HT-29 (cell line): ENCODE results near the gene S100P. TPM values are rescaled to one million over a fixed set of nuclear protein-coding genes. Genes with fewer than 3 reads are reported as not detected.

Experiments used
- DNase-seq: peaks from one replicate; pipeline ENCODE4 v3.0.0-alpha.2; 2015; ENCODE audit warnings: low spot score
- total RNA-seq: library from RNA; depleted of rRNA; stranded (reverse); fragments of >200 nt; shearing (Covaris generic); gene quantifications from 2 replicates; pipeline ENCODE4 v1.2.3, GENCODE V29; 2014

Gene S100P
- total RNA-seq, 1 experiment from 2014 or later = 628 TPM

DNA sequence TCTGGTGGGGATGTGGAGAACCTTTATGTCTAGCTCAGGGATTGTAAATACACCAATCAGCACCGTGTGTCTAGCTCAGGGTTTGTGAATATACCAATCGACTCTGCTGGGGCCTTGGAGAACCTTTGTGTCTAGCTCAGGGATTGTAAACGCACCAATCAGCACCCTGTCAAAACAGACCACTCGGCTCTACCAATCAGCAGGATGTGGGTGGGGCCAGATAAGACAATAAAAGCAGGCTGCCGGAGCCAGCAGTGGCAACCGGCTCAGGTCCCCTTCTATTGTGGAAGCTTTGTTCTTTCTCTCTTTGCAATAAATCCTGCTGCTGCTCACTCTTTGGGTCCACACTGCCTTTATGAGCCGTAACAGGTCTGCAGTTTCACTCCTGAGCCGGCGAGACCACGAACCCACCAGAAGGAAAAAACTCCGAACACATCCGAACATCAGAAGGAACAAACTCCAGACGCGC is 20.5 kb upstream of the S100P start:
- DNase-seq = peak; percentile 56

DNA sequence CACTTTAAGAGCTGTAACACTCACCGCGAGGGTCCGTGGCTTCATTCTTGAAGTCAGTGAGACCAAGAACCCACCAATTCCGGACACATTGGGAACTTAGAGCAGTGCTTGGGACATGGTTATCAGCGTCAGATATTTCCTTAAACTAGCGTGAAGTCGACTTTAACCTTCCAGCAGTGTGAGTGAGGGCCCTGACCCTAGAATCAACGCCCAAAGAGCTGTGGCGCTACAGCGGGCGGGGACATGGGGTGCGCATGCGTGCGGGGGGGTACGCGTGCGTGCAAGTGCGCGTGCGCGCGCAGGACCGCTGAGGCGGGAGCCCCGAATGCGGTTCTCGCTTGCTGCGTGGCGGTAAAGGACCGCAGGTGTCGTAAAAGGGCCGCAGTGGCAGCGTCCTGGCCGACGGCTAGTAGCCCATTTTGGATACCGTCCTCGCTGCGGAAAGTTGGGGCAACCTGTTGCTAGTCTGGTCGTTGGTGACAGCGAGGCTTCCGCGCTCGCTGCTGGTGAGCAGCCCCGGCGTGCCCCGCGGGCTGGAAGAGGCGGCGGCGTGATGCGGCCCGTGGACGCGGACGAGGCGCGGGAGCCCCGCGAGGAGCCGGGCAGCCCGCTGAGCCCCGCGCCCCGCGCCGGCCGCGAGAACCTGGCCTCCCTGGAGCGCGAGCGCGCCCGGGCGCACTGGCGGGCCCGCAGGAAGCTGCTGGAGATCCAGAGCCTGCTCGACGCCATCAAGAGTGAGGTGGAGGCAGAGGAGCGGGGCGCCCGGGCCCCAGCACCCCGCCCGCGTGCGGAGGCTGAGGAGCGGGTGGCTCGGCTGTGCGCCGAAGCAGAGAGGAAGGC is 19.8 kb upstream of the S100P start:
- DNase-seq = peak; percentile 93

DNA sequence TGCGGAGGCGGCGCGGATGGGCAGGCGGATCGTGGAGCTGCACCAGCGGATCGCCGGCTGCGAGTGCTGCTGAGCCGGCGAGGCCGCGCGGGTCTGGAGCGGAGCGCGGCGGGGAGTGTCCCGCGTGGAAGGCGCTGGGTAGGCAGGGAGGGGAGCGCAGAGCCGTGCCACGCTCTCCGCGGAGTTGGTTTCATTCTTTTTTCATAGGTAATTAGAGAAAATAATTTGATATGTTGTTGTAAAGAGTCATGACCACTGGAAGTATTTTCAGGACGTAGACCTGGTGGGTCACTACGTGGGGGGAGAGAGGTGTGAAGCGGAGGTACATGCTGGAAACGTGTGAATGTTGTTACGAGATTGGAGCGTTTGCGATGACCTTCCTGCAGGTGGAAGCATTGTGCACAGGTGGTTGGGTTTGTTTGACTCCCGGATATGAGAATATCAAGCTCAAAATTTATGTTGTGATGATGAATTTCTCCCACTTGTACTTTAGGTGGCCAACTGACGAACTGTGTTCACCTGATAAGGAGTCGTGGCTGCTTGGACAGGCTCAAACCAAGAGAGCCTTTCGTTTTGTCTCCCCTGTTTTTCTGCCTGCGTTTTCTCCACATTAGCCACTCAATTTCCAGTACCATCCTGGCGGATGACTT is 19.1 kb upstream of the S100P start:
- DNase-seq = peak; percentile 81

DNA sequence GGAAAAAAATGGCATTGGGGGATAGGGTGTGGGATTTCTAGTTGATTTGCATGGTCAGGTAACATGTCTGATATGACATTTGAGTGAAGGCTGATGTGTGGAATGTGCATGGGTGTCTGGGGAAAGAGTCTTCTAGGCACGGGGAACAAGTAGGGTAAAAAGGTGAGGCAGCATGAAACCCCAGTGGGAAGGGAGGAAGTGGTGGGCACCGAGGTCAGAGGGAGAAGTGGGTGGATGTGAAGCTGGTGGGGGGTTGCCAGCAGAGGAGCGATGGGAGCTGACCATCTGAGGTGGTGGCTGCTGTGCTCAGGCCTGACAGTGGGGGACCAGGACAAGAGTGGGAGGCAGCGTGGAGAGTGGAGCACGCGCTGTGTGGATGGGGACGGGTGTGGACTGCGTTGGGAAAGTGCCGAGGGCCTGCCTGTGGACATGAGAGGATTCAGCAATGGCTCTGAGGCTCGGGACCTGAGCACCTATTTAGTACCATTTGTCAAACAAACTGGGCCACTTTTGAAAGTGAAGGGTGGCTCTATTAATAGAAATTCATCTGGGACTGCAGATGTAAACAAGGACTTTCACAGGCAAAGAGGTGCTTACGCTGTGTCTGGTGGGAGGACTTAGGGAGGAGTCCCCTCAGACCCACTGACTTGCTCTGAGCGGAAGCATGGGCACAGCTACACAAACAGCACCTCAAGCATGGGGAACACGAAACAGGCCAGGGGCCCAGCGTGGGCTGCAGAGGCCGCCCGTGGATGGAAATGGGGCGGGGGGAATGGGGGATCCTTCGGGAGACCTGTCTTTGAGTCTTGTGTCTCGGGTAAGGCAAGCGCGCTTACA is 16.7 kb upstream of the S100P start:
- DNase-seq = no peak

DNA sequence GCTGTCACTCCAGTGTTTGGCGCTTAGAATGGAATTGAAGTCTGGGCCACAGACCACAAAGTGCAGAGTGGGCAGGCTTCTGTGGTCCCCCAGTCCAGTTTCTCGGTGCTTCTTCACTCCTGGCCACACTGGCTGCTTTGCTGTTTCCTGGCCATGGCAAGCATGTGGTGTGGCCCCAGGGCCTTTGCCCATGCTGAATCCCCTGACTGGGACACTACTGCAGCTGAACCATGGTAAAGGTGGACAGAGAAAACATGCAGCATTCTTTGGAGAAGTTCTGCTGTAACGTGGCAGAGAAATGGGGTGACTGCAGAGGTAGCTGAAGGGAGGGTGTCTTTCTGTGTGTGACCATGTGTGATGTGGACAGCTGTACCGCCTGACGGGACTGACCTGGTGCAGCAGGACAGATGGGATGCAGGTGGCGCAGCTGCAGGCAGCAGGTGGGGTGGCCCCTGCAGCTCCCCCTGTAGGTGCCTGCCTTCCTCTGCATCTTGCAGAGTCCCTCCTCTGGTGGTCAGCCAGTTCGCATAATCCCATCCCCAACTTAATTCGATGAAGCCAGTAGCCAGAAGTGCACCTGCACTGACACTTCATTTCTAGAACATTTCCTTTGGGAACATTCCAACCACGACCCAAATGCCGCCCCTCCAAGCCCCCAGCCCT is 13.2 kb upstream of the S100P start:
- DNase-seq = no peak

DNA sequence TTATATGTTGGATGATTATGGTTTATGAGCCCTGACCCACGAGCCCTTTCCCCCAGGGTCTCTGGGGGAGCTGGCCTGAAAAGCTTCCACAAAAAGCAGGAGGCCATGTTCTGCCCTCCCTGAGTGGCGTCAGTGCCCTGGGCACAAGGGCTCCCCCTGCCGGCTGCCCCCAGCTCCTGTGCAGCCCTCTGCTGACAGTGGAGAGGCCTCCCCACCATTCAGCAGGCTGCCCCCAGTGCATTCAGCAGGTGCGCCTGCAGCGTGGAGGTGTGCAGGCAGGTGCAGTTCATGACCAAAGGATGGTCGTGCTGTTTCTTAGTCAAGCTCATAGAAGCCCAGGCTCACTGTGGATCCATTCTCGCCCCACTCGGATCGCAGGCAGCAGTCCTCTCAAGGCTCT is 12.5 kb upstream of the S100P start:
- no peak for DNase-seq

DNA sequence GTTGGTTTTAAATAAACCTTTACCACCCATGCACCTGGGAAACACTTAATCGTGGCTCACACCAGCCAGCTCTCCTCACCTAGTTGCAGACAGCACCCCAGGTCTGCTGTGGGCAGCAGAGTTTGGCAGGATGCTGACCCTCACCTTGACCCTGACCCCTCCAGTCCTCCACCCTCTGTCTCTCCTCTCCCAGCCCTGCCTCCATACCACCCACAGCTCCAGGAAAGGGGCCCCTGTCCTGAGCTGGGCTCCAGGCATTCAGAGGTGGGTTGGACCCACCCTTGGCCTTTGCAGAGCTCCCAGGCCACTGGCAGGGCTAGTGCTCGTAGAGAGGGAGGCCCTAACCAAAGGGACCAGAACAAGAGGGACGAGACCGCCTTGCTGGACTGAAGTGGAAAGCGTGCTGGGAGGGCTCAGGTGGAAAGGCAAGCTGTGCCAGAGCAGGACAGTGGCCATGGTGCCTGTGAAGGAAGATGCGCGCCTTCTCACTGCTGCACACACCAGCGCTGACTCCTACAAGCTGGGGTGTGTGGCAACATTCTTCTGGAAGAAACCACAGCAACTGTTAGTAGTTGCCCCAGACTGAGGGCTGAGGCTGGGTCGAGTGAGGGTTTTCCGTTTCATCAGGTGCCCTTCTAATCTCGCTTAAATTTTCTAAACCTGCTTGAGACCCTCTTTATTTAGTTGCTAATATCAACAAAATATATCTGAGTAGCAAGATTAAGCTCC is 10.7 kb upstream of the S100P start:
- DNase-seq = no peak

DNA sequence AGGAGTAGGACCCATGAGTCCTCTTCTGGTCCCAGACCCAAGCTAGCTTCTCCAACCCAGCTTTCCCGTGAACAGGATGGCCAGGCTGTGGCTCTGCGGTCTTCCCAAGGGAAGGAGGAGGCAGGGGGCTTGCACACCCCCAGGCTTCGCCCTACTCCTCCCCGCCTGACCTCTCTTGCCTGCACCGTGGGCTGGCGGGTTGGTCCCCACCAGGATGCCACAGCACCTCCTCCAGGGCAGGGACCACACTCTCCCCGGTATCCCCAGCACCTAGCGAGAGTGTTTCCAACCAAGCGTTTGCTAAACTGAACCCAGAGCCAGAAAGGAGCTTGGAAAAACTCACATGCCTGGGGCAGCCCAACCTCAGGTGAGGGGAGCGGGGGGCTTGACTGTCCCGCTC is 9.0 kb upstream of the S100P start:
- DNase-seq = no peak

DNA sequence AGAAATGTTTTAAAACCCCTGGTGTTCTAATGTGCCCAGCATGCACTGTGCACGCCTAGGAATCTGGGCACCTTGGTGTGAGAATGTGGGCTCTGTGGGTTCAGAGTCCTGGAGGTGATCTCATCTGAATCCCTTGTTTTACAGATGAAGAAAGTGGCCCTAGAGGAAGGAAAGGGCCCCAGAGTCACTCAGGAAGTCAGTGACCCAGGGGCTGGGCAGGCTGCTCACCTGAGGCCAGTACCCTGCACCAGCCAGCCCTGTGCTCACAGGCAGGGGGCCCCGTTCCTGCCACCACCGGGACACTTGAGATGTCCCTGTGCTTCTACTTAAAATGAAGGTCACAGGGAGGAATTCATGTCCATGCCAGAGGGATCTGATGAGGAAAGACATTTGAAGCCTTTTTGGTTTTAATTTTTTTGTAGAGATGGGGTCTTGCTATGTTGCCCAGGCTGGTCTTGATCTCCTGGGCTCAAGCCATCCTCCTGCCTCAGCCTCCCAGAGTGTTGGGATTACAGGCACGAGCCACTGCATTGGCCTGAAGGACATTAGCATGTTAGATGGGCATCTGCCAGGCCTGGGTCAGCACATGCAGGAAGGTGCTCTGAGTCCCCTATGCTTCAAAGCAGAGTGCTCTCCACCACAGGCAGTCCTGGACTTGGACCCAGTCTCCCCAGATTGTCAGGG is 7.4 kb upstream of the S100P start:
- no peak for DNase-seq

DNA sequence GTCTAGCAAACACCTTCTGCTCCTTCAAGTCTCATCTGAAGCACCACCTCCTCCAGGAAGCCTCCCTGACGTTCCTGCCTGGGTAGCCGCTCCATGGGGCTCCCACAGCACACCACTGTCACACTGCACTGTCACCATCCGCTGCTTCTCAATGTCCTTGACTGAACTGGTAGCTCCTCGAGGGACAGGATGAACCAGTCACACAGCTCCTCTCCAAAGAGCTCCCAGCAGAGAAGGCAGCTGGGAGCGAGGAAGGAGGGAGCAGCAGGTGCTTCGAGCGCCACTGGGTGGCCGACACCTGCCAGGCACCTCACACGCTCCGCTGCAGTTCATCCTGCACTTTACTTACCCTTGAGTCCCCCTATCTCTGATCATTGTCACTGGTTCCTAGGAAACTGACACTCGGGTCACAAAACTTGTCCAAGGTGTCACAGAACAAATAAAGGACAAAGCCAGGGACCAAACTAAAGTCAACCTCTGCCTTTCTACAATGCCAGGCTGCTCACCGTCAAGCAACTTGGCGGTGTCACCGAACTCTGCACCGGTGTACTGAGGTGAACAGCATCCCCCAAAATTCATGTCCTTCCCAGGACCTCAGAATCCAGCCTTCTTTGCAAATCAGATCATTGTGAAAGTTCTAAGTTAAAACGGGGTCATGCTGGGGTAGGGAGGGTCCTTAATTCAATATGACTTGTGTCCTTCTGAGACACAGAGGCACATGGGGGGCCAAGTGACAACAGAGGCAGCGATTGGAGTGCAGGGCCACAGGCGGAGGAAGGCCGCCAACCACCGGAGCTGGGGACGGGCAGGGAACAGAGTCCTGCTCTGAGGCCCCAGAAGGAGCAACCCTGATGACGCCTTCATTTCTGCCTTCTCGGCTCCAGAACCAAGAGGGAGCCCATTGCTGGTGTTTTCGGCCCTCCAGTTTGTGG is 5.5 kb upstream of the S100P start:
- peak; percentile 84 for DNase-seq

DNA sequence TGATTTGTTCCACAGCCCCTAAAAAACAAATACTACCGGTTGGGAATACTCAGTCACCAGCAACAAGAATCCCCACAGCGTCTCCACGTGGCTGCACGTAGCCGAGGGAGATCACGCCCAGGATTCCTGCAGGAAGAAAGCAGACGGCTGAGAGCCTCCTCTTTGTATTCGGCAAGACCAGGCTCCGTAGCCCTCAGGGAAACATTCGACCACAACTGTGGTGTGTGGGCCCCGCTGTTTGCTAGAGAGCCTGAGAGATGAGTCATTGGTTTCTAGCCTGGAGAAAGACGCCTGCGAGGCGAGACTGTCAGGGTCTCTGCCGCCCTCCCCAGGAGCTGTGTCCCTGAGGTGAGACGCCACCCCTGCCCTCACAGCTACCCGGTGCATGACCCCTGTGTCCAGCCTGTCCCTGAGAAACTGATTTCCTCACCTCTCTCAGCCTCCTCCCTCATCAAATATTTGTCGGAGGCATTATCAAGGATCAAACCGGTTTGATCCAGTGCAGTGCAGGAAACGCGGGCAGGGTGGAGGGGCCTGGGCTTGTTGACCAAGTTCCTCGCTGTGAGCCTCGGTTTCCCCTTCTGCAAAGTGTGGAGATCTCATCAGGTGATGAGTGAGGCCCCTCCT is 4.7 kb upstream of the S100P start:
- DNase-seq = peak; percentile 93

DNA sequence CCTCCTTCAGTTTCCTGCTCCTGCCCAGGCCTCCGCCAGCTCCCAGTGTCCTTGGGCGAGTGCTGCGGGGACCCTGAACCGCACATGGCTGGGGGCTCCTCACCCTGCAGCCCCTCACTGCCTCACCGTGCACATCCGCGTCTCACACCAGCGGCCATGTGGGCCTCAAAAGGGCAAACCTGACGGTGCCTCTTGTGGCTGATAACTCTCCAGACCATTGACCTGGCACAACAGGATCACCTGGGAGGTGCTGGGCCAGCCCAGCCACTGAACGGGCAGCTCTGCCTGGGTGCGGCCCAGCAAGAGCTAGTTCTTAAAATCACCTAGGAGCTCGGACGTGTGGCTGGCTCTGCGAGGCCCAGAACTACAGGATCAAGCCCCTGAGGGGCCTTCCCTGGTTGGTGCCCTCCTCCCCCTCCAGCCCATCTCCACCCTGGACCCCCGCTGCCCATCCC is 4.1 kb upstream of the S100P start:
- DNase-seq = peak; percentile 77

DNA sequence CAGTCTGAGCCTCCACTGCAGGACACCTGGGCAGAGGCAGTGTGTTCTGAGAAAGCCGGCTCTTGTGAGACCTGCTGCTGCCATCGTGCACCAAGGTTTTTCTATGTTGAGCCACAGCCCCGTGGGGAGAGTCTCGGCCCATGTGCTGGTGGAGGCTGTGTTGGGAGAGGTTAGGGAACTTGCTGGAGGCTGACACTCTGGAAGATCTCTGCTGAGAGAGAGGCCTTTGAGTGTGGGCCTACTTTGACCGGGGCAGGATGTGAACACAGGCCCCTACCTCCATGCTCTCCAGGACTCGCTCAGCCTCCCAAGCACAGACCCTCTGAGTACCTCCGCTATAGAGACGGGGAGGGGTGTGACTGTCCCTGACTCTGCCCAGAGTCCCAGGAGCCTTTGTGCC is 1.3 kb upstream of the S100P start:
- peak; percentile 27 for DNase-seq

DNA sequence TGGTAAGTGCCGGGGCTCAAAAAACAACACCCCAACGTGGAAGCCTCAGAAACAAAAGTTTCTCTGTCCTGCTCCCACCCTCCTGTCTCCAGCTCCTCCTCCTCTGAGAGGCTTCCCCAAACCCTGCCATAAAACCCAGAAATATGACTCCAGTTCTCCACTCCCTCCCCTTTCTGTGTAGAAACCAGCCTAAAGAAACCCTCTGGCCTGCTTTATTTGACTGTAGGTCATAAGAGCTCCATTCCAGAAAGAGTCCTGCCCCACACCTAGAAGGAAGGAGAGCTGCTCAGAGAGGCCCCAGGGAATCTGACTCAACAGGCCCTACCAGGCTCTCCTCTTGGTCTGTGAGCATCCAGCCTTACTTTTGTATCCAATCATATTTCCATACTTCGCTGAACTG is 872 bp upstream of the S100P start:
- peak; percentile 68 for DNase-seq

DNA sequence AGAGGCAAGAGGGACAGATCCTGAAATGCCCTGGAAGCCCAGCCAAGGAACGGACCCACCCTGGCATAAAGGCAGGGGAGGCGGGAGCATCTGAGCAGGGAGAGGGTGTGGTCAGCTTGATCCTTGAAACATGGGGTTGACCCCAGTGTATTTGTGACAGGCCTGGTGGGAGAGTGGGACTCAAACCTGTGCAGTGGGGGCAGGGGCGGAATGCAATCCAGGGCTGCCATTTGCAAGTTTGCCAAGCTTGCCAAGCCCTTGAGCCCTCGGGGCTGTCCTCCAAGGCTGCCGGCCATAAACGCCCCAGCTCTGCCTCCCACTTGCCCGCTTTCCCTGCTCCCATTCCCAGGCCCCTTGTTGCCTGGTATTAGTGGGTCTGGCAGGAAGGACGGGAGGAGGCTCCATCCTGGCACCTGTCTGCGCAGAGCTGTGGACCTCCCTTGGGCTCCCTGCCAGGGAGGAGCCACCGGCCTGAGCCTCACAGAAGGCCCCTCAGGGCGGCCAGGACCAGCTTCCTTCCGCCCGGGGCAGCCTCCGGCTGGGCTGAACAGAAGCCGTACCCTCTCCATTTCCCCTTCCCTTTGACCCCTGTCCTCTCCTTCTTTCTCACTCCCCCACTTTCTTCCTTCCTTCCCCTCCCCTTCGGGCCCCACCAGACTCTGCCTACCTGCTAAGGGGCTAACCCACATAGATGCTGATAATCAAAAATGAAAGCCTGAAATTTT is 661 bp downstream of the S100P start:
- peak; percentile 52 for DNase-seq

DNA sequence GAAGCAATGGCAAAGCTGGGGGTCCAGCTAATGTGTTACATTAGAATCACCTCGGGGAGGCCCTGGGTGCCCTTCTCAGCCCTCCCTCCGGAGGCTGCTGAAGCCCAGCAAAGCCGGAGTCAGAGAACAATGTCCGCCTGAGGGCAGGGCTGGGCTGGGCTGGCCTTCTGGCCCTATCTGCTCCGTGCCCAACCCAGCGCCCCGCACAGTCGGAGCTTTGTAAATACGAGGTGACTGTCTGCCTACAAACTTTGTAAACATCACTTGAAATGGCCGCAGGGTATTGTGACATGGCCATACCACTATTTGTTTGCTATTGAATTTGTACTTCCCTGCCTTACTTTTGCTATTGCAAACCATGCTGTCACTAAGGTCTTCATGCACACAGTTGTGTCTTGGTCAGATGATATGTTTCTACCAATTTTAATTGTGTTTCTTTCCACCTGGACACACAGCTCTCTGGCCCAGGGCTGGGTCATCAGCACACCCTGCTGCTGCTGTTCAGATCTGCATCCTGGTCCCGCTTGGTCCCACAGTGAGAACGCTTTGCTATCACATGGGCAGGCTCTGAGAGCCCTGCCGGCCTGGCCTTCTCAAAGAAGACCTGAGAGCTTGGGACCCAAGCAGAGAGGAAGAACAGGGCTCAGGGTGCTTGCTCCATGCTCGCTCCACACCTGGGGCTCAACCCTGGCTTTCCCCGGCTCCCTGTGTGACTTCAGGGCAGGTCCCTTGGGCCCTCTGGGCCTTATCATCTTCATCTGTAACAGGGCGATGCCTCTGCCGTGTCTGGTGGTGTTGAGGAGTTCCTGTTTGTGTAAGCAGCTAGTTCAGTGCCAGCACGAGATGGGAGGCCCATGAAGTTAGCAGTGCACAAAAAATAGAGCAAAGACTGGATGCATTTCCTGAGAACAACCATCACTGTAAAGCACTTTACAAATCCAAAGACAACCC is 2.3 kb downstream of the S100P start:
- peak; percentile 83 for DNase-seq

DNA sequence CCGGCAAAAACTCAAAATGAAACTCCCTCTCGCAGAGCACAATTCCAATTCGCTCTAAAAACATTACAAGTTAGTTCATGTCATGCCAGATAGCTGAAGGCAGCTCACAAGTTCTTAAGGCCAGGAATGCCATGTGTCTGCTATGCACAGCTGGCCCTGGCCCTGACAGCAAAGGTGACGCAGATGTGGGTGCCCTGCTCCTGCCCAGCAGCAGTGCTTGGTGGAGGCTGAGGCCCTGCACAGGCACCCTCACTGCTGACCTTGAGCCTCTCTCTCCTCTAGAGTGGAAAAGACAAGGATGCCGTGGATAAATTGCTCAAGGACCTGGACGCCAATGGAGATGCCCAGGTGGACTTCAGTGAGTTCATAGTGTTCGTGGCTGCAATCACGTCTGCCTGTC is 2.9 kb downstream of the S100P start:
- DNase-seq = no peak
